HepG2 (cell line): Measurements from ENCODE around the gene PHIP.

ENCODE experiments used
- CEBPB ChIP-seq: IDR thresholded peaks from 2 replicates; pipeline ENCODE4 v1.6.1; 2011; ENCODE audit warnings: low read depth, low read length, improper control_type of control experiment, borderline replicate concordance
- CTCF ChIP-seq: sonication (generic); formaldehyde crosslinking; IDR thresholded peaks from 2 replicates; pipeline ENCODE4 v1.5.0; 2020; ENCODE audit warnings: mild to moderate bottlenecking, missing genetic modification reagents, moderate library complexity
- FOSL2 ChIP-seq: sonication (generic); formaldehyde crosslinking; IDR thresholded peaks from 2 replicates; pipeline ENCODE4 v1.4.0; 2020; ENCODE audit warnings: missing genetic modification reagents
- IKZF1 ChIP-seq: fragments of 450-650 bp; IDR thresholded peaks from 2 replicates; pipeline ENCODE4 v1.7.1; 2016
- KLF16 ChIP-seq, 2 experiments: sonication (generic) in 1 of 2; formaldehyde crosslinking in 1 of 2; IDR thresholded peaks; 2 replicates each; pipeline versions ENCODE4 v1.6.1 to v1.8.0; 2016 to 2023; ENCODE audit warnings: missing genetic modification reagents in 2 of 2, missing compliant biosample characterization in 1 of 2
- NCOA1 ChIP-seq: sonication (generic); formaldehyde crosslinking; IDR thresholded peaks from 2 replicates; pipeline ENCODE4 v1.9.0; 2021; ENCODE audit warnings: missing genetic modification reagents
- NFE2 ChIP-seq: sonication (generic); formaldehyde crosslinking; IDR thresholded peaks from 2 replicates; pipeline ENCODE4 v1.4.0; 2020; ENCODE audit warnings: missing genetic modification reagents
- POLR2A ChIP-seq, 2 experiments: IDR thresholded peaks; 2 replicates each; pipeline ENCODE4 v1.6.1; 2011; ENCODE audit warnings: low read depth in 2 of 2, low read length in 2 of 2, mild to moderate bottlenecking in 1 of 2, moderate library complexity in 1 of 2; ENCODE audit not compliant: insufficient read depth in 1 of 2
- REST ChIP-seq, 2 experiments: IDR thresholded peaks; 2 replicates each; pipeline ENCODE4 v1.6.1; 2011 to 2012; ENCODE audit warnings: low read length in 2 of 2, borderline replicate concordance in 1 of 2, low read depth in 1 of 2, mild to moderate bottlenecking in 1 of 2, moderate library complexity in 1 of 2
- SIN3A ChIP-seq: IDR thresholded peaks from 2 replicates; pipeline ENCODE4 v1.6.1; 2011; ENCODE audit warnings: low read depth, mild to moderate bottlenecking, control low read depth, low read length, borderline replicate concordance
- ZBTB40 ChIP-seq, 2 experiments: fragments of 450-650 bp in 1 of 2; sonication (generic) in 1 of 2; formaldehyde crosslinking in 1 of 2; IDR thresholded peaks; 2 replicates each; pipeline versions ENCODE4 v1.6.1 to v1.8.0; 2016 to 2022; ENCODE audit warnings: antibody characterized with exemption in 1 of 2, mild to moderate bottlenecking in 1 of 2, missing genetic modification reagents in 1 of 2
- ZNF615 ChIP-seq: sonication (generic); formaldehyde crosslinking; IDR thresholded peaks from 2 replicates; pipeline ENCODE4 v1.5.0; 2020; ENCODE audit warnings: mild to moderate bottlenecking, missing genetic modification reagents, borderline replicate concordance
- ZNF788 ChIP-seq: sonication (generic); formaldehyde crosslinking; IDR thresholded peaks from 2 replicates; pipeline ENCODE4 v1.5.0; 2020; ENCODE audit warnings: mild to moderate bottlenecking, missing genetic modification reagents, borderline replicate concordance
- ZNF879 ChIP-seq: sonication (generic); formaldehyde crosslinking; IDR thresholded peaks from 2 replicates; pipeline ENCODE4 v1.8.1; 2023; ENCODE audit warnings: missing genetic modification reagents

GRCh38 chr6:79056226-79056625 is 21.8 kb downstream of the PHIP start:
- TF ChIP-seq CTCF (CRISPR knock-in tag) (no peak), SIN3A (no peak), ZNF879 (CRISPR knock-in tag) (no peak), REST (IDR thresholded peaks at IDR 0.05; ENCODE audit: borderline replicate concordance in 1 of 2, low read depth in 1 of 2, low read length in 2 of 2) (no peak), CEBPB (no peak), ZNF788 (CRISPR knock-in tag) (no peak), KLF16 (CRISPR knock-in tag; IDR thresholded peaks at IDR 0.05) (no peak), ZNF615 (no peak), NFE2 (CRISPR knock-in tag) (no peak), ZBTB40 (IDR thresholded peaks at IDR 0.05) (no peak), ZBTB40 (CRISPR knock-in tag; IDR thresholded peaks at IDR 0.05) (no peak), IKZF1 (no peak), FOSL2 (CRISPR knock-in tag) (no peak), POLR2A (IDR thresholded peaks at IDR 0.05; ENCODE audit: insufficient read depth in 1 of 2, low read depth in 2 of 2, low read length in 2 of 2) (no peak), NCOA1 (CRISPR knock-in tag) (no peak)
